ENCODE data around the gene ZNRF2. TPM values are rescaled to one million over a fixed set of nuclear protein-coding genes. Genes with fewer than 3 reads are reported as not detected.

ZNRF2 gene
- total RNA-seq, 1 donor = 5.8 TPM

DNA sequence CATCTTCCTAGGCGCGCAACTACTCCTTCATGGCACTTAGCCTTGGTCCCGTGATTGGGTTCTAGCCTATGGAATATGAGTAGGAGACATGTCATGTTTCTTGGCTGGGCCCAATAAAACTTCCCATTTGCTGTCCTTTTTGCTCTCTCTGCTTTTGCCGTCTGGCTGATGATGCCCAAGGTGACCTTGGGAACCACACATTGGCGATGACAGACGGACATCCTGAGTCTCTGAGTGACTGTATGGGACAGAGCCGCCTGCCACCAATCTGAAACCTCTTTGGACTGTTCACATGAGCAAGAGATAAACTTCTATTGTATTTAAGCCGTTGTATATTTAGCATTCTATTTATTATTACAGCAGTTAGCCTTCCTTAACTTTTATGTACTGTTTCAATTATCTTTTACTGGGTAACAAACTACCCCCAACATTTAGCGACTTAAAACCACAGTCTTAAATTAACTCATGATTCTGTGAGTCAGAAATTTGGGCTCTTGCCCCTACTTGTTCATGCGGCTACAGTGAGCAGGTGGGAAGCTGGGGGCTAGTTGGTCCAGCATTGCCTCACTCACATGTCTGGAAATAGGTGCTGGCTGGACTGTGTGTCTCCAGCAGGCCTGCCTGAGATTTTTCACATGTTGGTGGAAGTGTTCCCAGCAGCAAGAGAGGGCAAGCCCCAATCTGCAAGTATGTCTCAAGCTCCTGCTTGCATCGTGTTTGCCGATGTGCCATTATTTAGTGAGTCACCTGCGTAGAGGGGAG lies 122.4 kb downstream of the ZNRF2 start:
- H3K4me3 ChIP-seq (ENCODE audit: low read depth, low read length) = no peak overlapping the region
- peak; percentile 12 for DNase-seq (ENCODE audit: low read depth)
- TF ChIP-seq, protein P1, sequence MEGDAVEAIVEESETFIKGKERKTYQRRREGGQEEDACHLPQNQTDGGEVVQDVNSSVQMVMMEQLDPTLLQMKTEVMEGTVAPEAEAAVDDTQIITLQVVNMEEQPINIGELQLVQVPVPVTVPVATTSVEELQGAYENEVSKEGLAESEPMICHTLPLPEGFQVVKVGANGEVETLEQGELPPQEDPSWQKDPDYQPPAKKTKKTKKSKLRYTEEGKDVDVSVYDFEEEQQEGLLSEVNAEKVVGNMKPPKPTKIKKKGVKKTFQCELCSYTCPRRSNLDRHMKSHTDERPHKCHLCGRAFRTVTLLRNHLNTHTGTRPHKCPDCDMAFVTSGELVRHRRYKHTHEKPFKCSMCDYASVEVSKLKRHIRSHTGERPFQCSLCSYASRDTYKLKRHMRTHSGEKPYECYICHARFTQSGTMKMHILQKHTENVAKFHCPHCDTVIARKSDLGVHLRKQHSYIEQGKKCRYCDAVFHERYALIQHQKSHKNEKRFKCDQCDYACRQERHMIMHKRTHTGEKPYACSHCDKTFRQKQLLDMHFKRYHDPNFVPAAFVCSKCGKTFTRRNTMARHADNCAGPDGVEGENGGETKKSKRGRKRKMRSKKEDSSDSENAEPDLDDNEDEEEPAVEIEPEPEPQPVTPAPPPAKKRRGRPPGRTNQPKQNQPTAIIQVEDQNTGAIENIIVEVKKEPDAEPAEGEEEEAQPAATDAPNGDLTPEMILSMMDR (IDR thresholded peaks at IDR 0.05; ENCODE audit: insufficient read depth, low read length) = no peak

DNA sequence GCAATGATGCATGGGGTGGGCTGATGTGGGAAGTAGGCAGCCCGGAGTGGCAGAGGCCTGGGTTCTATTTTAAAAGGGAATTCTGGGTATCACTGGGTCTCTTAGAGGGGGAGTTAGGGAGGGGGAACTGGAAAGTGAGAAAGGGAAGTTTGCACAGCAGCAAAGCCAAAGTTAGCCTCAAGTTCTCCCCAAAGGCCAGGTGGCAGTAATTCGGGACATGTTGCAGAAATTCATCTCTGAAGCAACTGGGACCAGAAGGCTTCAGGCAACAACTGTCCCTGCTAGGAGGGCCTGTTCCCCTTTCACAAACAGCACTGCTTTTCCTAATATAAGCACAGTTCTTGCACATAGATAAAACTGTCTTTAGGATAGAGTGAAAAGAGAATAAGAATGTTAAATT lies 126.8 kb downstream of the ZNRF2 start:
- no peak overlapping the region for H3K4me3 ChIP-seq (ENCODE audit: low read depth, low read length)
- TF ChIP-seq, protein P1 (IDR thresholded peaks at IDR 0.05; ENCODE audit: insufficient read depth, low read length) = no peak
- no peak for DNase-seq (ENCODE audit: low read depth)

DNA sequence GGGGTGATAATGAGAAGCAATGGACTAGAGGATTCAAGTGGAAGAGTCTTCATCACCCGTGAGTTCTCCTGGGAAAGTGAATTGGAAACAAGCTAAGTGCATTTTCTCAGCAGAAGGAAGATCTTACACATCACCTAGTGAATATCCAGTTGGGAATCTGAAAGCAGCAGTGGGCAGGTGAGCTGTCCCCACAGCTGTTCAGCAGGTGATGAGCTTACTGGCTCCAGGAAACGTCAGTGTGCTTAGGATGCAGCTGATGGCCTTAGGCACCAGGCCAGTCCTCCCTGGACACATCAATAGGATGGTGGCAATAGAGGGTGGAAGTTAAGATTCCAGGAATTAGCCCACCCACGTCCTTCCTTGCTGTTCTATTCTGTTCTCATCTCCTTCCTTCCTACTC lies 127.5 kb downstream of the ZNRF2 start:
- H3K4me3 ChIP-seq (ENCODE audit: low read depth, low read length) = no peak overlapping the region
- DNase-seq (ENCODE audit: low read depth) = no peak
- TF ChIP-seq, protein P1 (IDR thresholded peaks at IDR 0.05; ENCODE audit: insufficient read depth, low read length) = no peak

DNA sequence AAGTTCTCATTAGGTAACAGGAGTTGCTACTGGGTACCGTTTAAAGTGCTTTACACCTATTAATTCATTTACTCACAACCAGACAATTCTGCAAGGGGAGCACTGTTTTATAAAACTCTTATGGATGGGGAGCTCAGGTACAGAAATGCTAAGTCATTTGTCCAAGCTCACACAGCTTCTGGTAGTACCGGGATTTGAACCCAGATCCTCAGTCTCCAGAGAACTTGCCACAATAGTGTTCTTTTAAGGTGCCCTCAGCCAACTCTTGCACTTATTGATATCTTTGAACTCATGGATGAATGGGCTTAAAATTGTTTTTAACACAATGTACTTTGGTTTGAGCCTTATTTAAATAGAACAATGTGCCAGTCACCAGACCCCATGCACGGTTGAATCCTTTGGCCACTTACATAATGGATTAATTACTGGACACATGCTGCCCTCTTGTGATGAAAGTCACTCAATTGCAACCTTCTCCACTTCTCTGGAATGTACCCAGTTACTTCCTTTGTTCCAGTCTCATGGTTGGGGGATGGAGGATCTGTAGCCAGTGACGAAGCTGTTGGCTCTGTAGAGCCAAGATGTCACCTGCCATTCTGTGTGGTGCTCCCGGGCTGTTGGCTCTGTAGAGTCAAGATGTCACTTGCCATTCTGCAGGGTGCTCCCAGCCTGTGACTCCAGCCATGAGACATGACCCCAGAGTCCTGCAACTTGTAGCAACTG lies 128.5 kb downstream of the ZNRF2 start:
- TF ChIP-seq, protein P1 (IDR thresholded peaks at IDR 0.05; ENCODE audit: insufficient read depth, low read length) = peak; percentile 52
- peak; percentile 90 for DNase-seq (ENCODE audit: low read depth)
- H3K4me3 ChIP-seq (ENCODE audit: low read depth, low read length) = no peak overlapping the region

DNA sequence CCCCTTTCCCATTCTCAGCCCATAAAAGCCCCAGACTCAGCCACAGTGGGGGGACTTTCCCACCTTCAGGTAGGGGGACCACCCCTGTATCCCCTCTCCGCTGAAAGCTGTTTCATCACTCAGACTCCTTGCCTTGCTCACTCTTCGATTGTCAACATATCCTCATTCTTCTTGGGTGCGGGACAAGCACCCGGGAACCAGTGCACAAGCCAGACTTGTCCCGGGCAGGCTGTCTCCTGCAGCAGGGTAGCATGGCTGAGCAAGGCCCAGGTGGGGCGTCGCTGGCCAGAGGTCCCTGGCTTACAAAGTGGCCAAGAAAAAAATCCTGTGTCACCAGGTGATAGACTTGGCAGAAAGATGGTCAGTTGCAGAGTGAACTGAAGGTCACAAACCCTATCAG lies 129.5 kb downstream of the ZNRF2 start:
- TF ChIP-seq, protein P1 (IDR thresholded peaks at IDR 0.05; ENCODE audit: insufficient read depth, low read length) = no peak
- DNase-seq (ENCODE audit: low read depth) = no peak
- no peak overlapping the region for H3K4me3 ChIP-seq (ENCODE audit: low read depth, low read length)

Small RNAs within 50 kb of the gene (small RNA-seq; reads per million reads assigned to genes)
- not detected for gene MIR550A1

Other genes with a start within 250 kb of the ZNRF2 start
- 29.8 and 67.8 TPM in 2 replicates for gene MTURN, start 149.6 kb upstream of the ZNRF2 start, total RNA-seq (ENCODE audit: low replicate concordance)
- gene NOD1, start 194.2 kb downstream of the ZNRF2 start, total RNA-seq (ENCODE audit: low replicate concordance) = 7.5 and 14.8 TPM in 2 replicates
- gene GGCT, start 220.2 kb downstream of the ZNRF2 start, total RNA-seq (ENCODE audit: low replicate concordance) = 27.3 and 47.8 TPM in 2 replicates

All from fibroblast of the aortic adventitia (primary cell).